CD8-positive, alpha-beta memory T cell (primary cell): Measurements from ENCODE around the gene SLC12A5. TPM values are rescaled to one million over a fixed set of nuclear protein-coding genes. Genes with fewer than 3 reads are reported as not detected.

ENCODE experiments used
- CTCF ChIA-PET: fragments of 350-600 bp; sonication (Branson Sonifier 250); formaldehyde crosslinking; loops from one replicate; lab custom pipeline; 2021; ENCODE audit warnings: antibody characterized with exemption; lab: Charles Lee
- POLR2A ChIA-PET: fragments of 350-600 bp; sonication (Branson Sonifier 250); formaldehyde crosslinking; loops from one replicate; lab custom pipeline; 2021; ENCODE audit warnings: antibody characterized with exemption; lab: Charles Lee
- DNase-seq, 5 donors: peaks; one replicate each; pipeline versions ENCODE4 v3.0.0 to v3.0.0-alpha.2; 2020 to 2022; ENCODE audit warnings: mixed read lengths in 1 of 5
- H3K27ac ChIP-seq: one replicate; pipeline ENCODE4 v1.7.0; 2013; ENCODE audit warnings: low read depth, mild to moderate bottlenecking, low read length, moderate library complexity
- H3K27me3 ChIP-seq: 2 replicates; pipeline ENCODE4 v1.7.0; 2013; ENCODE audit warnings: low read length, mild to moderate bottlenecking; ENCODE audit not compliant: insufficient read depth, poor library complexity, severe bottlenecking
- H3K36me3 ChIP-seq: 2 replicates; pipeline ENCODE4 v1.7.0; 2013; ENCODE audit warnings: mild to moderate bottlenecking, low read length, moderate library complexity; ENCODE audit not compliant: insufficient read depth
- H3K4me1 ChIP-seq: 2 replicates; pipeline ENCODE4 v1.7.0; 2013; ENCODE audit warnings: mild to moderate bottlenecking, low read length, moderate library complexity; ENCODE audit not compliant: insufficient read depth
- H3K4me3 ChIP-seq: 2 replicates; pipeline ENCODE4 v1.7.0; 2013; ENCODE audit warnings: mild to moderate bottlenecking, low read length
- H3K9me3 ChIP-seq: 2 replicates; pipeline ENCODE4 v1.7.0; 2013; ENCODE audit warnings: mild to moderate bottlenecking, low read length
- H3K27ac Mint-ChIP-seq, 8 donors: one replicate each; pipeline ENCODE4 v1.8.0; 2020 to 2021; ENCODE audit warnings: mixed read lengths in 8 of 8, mild to moderate bottlenecking in 6 of 8, inconsistent platforms in 3 of 8, moderate library complexity in 3 of 8
- H3K27me3 Mint-ChIP-seq, 2 donors: one replicate each; pipeline ENCODE4 v1.8.0; 2020 to 2021; ENCODE audit warnings: mixed read lengths in 2 of 2, mild to moderate bottlenecking in 1 of 2, moderate library complexity in 1 of 2
- H3K36me3 Mint-ChIP-seq, 3 donors: one replicate each; pipeline ENCODE4 v1.8.0; 2020 to 2021; ENCODE audit warnings: mixed read lengths in 3 of 3, inconsistent platforms in 1 of 3, mild to moderate bottlenecking in 1 of 3
- H3K4me1 Mint-ChIP-seq, 3 donors: one replicate each; pipeline ENCODE4 v1.8.0; 2020 to 2021; ENCODE audit warnings: mixed read lengths in 3 of 3, inconsistent platforms in 1 of 3, mild to moderate bottlenecking in 1 of 3
- H3K4me3 Mint-ChIP-seq, 7 donors: one replicate each; pipeline ENCODE4 v1.8.0; 2020 to 2021; ENCODE audit warnings: mixed read lengths in 7 of 7, mild to moderate bottlenecking in 6 of 7, moderate library complexity in 4 of 7, inconsistent platforms in 2 of 7
- H3K9me3 Mint-ChIP-seq, 5 donors: one replicate each; pipeline ENCODE4 v1.8.0; 2020 to 2022; ENCODE audit warnings: mixed read lengths in 5 of 5, mild to moderate bottlenecking in 3 of 5, moderate library complexity in 2 of 5, inconsistent platforms in 1 of 5
- polyA plus RNA-seq: library from polyadenylated mRNA; unstranded; fragments of 300-500 nt; fragmentation: Illumina TruSeq; gene quantifications from one replicate; pipeline ENCODE4 v1.2.3, GENCODE V29; 2021
- total RNA-seq, 2 experiments: library from RNA; stranded (reverse); gene quantifications; one replicate each; pipeline ENCODE4 v1.2.3, GENCODE V29; 2021

SLC12A5 gene
- total and polyA plus RNA-seq, 3 experiments from 2014 or later, result not detected

- H3K36me3 ChIP-seq, result no peaks in the 10 kb centered on the region
- H3K27me3 ChIP-seq, result peaks cover 5% of the 10 kb centered on the region
- no peak for DNase-seq
- Mint-ChIP-seq H3K27me3 (peaks cover 47 to 60% of the 10 kb centered on the region in 2 donors), H3K27ac (no peak overlapping the region), H3K4me3 (no peak overlapping the region), H3K36me3 (no peaks in the 10 kb centered on the region), H3K4me1 (no peaks in the 10 kb centered on the region), H3K9me3 (peaks cover 0 to 3% (median 0%) of the 10 kb centered on the region in 5 donors)
- H3K27ac ChIP-seq, result no peak overlapping the region
- H3K4me1 ChIP-seq, result no peaks in the 10 kb centered on the region
- H3K4me3 ChIP-seq, result no peak overlapping the region
- CTCF ChIA-PET, result no interaction called here
- no peaks in the 10 kb centered on the region for H3K9me3 ChIP-seq
- POLR2A ChIA-PET, result no interaction called here
These were observed 8.0 kb downstream of the SLC12A5 start for GRCh38 chr20:46037036-46037435.

GRCh38 chr20:46040902-46041535 lies 12.0 kb downstream of the SLC12A5 start:
- Histone ChIP-seq H3K27me3 (peaks cover 2% of the 10 kb centered on the region), H3K4me3 (no peak overlapping the region), H3K4me1 (no peaks in the 10 kb centered on the region), H3K9me3 (no peaks in the 10 kb centered on the region), H3K36me3 (no peaks in the 10 kb centered on the region), H3K27ac (no peak overlapping the region)
- no peak overlapping the region for H3K4me3 Mint-ChIP-seq
- peak in 3 of 5 donors; percentile 21 to 57 (median 21) for DNase-seq
- H3K27me3 Mint-ChIP-seq, result peaks cover 18 to 53% of the 10 kb centered on the region in 2 donors
- H3K36me3 Mint-ChIP-seq, result no peaks in the 10 kb centered on the region
- H3K9me3 Mint-ChIP-seq, result peaks cover 0 to 3% (median 0%) of the 10 kb centered on the region in 5 donors
- CTCF ChIA-PET, result no interaction called here
- H3K27ac Mint-ChIP-seq, result no peak overlapping the region
- POLR2A ChIA-PET, result no interaction called here
- H3K4me1 Mint-ChIP-seq, result no peaks in the 10 kb centered on the region

GRCh38 chr20:46043556-46043955 lies 14.5 kb downstream of the SLC12A5 start:
- no peak overlapping the region for H3K27ac ChIP-seq
- Mint-ChIP-seq H3K4me3 (no peak overlapping the region), H3K27ac (no peak overlapping the region), H3K27me3 (peaks cover 25 to 59% of the 10 kb centered on the region in 2 donors), H3K36me3 (no peaks in the 10 kb centered on the region), H3K4me1 (no peaks in the 10 kb centered on the region), H3K9me3 (peaks cover 0 to 3% (median 0%) of the 10 kb centered on the region in 5 donors)
- H3K36me3 ChIP-seq, result no peaks in the 10 kb centered on the region
- peaks cover 9% of the 10 kb centered on the region for H3K27me3 ChIP-seq
- H3K4me1 ChIP-seq, result no peaks in the 10 kb centered on the region
- no peak for DNase-seq
- CTCF ChIA-PET, result interaction anchor here (0.8 kb wide), 1 partner anchor 21 kb away, joined by 3 read pairs; no protein-coding TSS in a partner anchor
- H3K9me3 ChIP-seq, result no peaks in the 10 kb centered on the region
- no peak overlapping the region for H3K4me3 ChIP-seq
- POLR2A ChIA-PET, result interaction anchor here (0.7 kb wide), 1 partner anchor 18 kb away, joined by 8 read pairs; no protein-coding TSS in a partner anchor

- H3K36me3 ChIP-seq, result no peaks in the 10 kb centered on the region
- no peak for DNase-seq
- ChIA-PET CTCF (no interaction called here), POLR2A (no interaction called here)
- H3K27me3 ChIP-seq, result peaks cover 9% of the 10 kb centered on the region
- H3K9me3 Mint-ChIP-seq, result peaks cover 0 to 3% (median 0%) of the 10 kb centered on the region in 5 donors
- no peak overlapping the region for H3K4me3 ChIP-seq
- no peak overlapping the region for H3K27ac ChIP-seq
- no peaks in the 10 kb centered on the region for H3K9me3 ChIP-seq
- H3K36me3 Mint-ChIP-seq, result no peaks in the 10 kb centered on the region
- H3K27ac Mint-ChIP-seq, result no peak overlapping the region
- no peaks in the 10 kb centered on the region for H3K4me1 Mint-ChIP-seq
- H3K4me1 ChIP-seq, result no peaks in the 10 kb centered on the region
- H3K4me3 Mint-ChIP-seq, result no peak overlapping the region
- peaks cover 26 to 59% of the 10 kb centered on the region in 2 donors for H3K27me3 Mint-ChIP-seq
These were observed 15.9 kb downstream of the SLC12A5 start for GRCh38 chr20:46044896-46045295.

GRCh38 chr20:46046588-46047310 lies 17.7 kb downstream of the SLC12A5 start:
- Histone ChIP-seq H3K27me3 (peaks cover 7% of the 10 kb centered on the region), H3K4me1 (no peaks in the 10 kb centered on the region), H3K27ac (no peak overlapping the region), H3K9me3 (no peaks in the 10 kb centered on the region), H3K36me3 (no peaks in the 10 kb centered on the region), H3K4me3 (no peak overlapping the region)
- H3K36me3 Mint-ChIP-seq, result no peaks in the 10 kb centered on the region
- H3K4me1 Mint-ChIP-seq, result no peaks in the 10 kb centered on the region
- no peak for DNase-seq
- H3K4me3 Mint-ChIP-seq, result no peak overlapping the region
- no peaks in the 10 kb centered on the region for H3K9me3 Mint-ChIP-seq
- POLR2A ChIA-PET, result no interaction called here
- no peak overlapping the region for H3K27ac Mint-ChIP-seq
- CTCF ChIA-PET, result no interaction called here
- H3K27me3 Mint-ChIP-seq, result peaks cover 17 to 45% of the 10 kb centered on the region in 2 donors

- Mint-ChIP-seq H3K36me3 (no peaks in the 10 kb centered on the region), H3K27me3 (peaks cover 15 to 34% of the 10 kb centered on the region in 2 donors), H3K9me3 (no peaks in the 10 kb centered on the region), H3K4me1 (no peaks in the 10 kb centered on the region), H3K4me3 (no peak overlapping the region), H3K27ac (no peak overlapping the region)
- H3K27me3 ChIP-seq, result peaks cover 7% of the 10 kb centered on the region
- H3K9me3 ChIP-seq, result no peaks in the 10 kb centered on the region
- H3K36me3 ChIP-seq, result no peaks in the 10 kb centered on the region
- H3K4me1 ChIP-seq, result no peaks in the 10 kb centered on the region
- ChIA-PET POLR2A (no interaction called here), CTCF (no interaction called here)
- DNase-seq, result no peak
- H3K4me3 ChIP-seq, result no peak overlapping the region
- H3K27ac ChIP-seq, result no peak overlapping the region
These were observed 18.8 kb downstream of the SLC12A5 start for GRCh38 chr20:46047821-46048220.

GRCh38 chr20:46049190-46049589 lies 20.2 kb downstream of the SLC12A5 start:
- Mint-ChIP-seq H3K36me3 (no peaks in the 10 kb centered on the region), H3K9me3 (no peaks in the 10 kb centered on the region), H3K4me1 (no peaks in the 10 kb centered on the region), H3K27ac (no peak overlapping the region), H3K4me3 (no peak overlapping the region), H3K27me3 (peaks cover 11 to 22% of the 10 kb centered on the region in 2 donors)
- no peaks in the 10 kb centered on the region for H3K9me3 ChIP-seq
- no peaks in the 10 kb centered on the region for H3K36me3 ChIP-seq
- no peak overlapping the region for H3K4me3 ChIP-seq
- peaks cover 7% of the 10 kb centered on the region for H3K27me3 ChIP-seq
- ChIA-PET CTCF (no interaction called here), POLR2A (no interaction called here)
- no peaks in the 10 kb centered on the region for H3K4me1 ChIP-seq
- no peak for DNase-seq
- H3K27ac ChIP-seq, result no peak overlapping the region

GRCh38 chr20:46049815-46050214 lies 20.8 kb downstream of the SLC12A5 start:
- Mint-ChIP-seq H3K4me1 (no peaks in the 10 kb centered on the region), H3K27ac (no peak overlapping the region), H3K36me3 (no peaks in the 10 kb centered on the region), H3K27me3 (peaks cover 11 to 19% of the 10 kb centered on the region in 2 donors), H3K4me3 (no peak overlapping the region), H3K9me3 (no peaks in the 10 kb centered on the region)
- Histone ChIP-seq H3K36me3 (no peaks in the 10 kb centered on the region), H3K27ac (no peak overlapping the region), H3K27me3 (peaks cover 7% of the 10 kb centered on the region), H3K9me3 (no peaks in the 10 kb centered on the region), H3K4me1 (no peaks in the 10 kb centered on the region), H3K4me3 (no peak overlapping the region)
- no peak for DNase-seq
- ChIA-PET CTCF (no interaction called here), POLR2A (no interaction called here)
